Liver (tissue), 3 donors: ENCODE measurements around the gene PCMTD2.

Experiments used
- CTCF ChIP-seq: fragments of 150-350 bp; IDR thresholded peaks from 2 replicates; pipeline ENCODE4 v1.5.1; 2017; ENCODE audit warnings: improper control_type of control experiment, low read depth, low read length; ENCODE audit not compliant: missing input control
- FOXA1 ChIP-seq: IDR thresholded peaks from 2 replicates; pipeline ENCODE4 v1.6.1; 2016; ENCODE audit warnings: antibody characterized with exemption
- JUND ChIP-seq, 2 donors: IDR thresholded peaks; 2 replicates each; pipeline ENCODE4 v1.6.1; 2016; ENCODE audit warnings: antibody characterized with exemption in 2 of 2
- RAD21 ChIP-seq, 2 donors: IDR thresholded peaks; 2 replicates each; pipeline ENCODE4 v1.6.1; 2016; ENCODE audit warnings: antibody characterized with exemption in 2 of 2, mild to moderate bottlenecking in 2 of 2
- RXRA ChIP-seq, 2 donors: IDR thresholded peaks; 2 replicates each; pipeline ENCODE4 v1.6.1; 2017 to 2018; ENCODE audit warnings: antibody characterized with exemption in 2 of 2, mild to moderate bottlenecking in 1 of 2
- SP1 ChIP-seq: IDR thresholded peaks from 2 replicates; pipeline ENCODE4 v1.6.1; 2018; ENCODE audit warnings: antibody characterized with exemption, mild to moderate bottlenecking
- TAF1 ChIP-seq: conservative IDR thresholded peaks from 2 replicates; pipeline ENCODE4 v1.6.1; 2016; ENCODE audit warnings: antibody characterized with exemption, mild to moderate bottlenecking
- TF ChIP-seq, protein P1 (sequence below): IDR thresholded peaks from 2 replicates; pipeline ENCODE4 v1.6.1; 2016; ENCODE audit warnings: antibody characterized with exemption, mild to moderate bottlenecking
- TF ChIP-seq, protein P2 (sequence below): IDR thresholded peaks from 2 replicates; pipeline ENCODE4 v1.6.1; 2016; ENCODE audit warnings: antibody characterized with exemption
- donor health status: healthy.
- donor health status: healthy.

GRCh38 chr20:64228751-64229506 lies 26.6 kb upstream of the PCMTD2 start:
- TF ChIP-seq CTCF = no peak
- no peak for TF ChIP-seq SP1
- no peak for TF ChIP-seq JUND (IDR thresholded peaks at IDR 0.05)
- TF ChIP-seq, protein P1, sequence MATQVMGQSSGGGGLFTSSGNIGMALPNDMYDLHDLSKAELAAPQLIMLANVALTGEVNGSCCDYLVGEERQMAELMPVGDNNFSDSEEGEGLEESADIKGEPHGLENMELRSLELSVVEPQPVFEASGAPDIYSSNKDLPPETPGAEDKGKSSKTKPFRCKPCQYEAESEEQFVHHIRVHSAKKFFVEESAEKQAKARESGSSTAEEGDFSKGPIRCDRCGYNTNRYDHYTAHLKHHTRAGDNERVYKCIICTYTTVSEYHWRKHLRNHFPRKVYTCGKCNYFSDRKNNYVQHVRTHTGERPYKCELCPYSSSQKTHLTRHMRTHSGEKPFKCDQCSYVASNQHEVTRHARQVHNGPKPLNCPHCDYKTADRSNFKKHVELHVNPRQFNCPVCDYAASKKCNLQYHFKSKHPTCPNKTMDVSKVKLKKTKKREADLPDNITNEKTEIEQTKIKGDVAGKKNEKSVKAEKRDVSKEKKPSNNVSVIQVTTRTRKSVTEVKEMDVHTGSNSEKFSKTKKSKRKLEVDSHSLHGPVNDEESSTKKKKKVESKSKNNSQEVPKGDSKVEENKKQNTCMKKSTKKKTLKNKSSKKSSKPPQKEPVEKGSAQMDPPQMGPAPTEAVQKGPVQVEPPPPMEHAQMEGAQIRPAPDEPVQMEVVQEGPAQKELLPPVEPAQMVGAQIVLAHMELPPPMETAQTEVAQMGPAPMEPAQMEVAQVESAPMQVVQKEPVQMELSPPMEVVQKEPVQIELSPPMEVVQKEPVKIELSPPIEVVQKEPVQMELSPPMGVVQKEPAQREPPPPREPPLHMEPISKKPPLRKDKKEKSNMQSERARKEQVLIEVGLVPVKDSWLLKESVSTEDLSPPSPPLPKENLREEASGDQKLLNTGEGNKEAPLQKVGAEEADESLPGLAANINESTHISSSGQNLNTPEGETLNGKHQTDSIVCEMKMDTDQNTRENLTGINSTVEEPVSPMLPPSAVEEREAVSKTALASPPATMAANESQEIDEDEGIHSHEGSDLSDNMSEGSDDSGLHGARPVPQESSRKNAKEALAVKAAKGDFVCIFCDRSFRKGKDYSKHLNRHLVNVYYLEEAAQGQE = no peak
- TF ChIP-seq RAD21 (IDR thresholded peaks at IDR 0.05) = no peak
- no peak for TF ChIP-seq FOXA1
- TF ChIP-seq TAF1 = no peak
- no peak for TF ChIP-seq RXRA (IDR thresholded peaks at IDR 0.05)
- TF ChIP-seq, protein P2, sequence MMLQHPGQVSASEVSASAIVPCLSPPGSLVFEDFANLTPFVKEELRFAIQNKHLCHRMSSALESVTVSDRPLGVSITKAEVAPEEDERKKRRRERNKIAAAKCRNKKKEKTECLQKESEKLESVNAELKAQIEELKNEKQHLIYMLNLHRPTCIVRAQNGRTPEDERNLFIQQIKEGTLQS = no peak
